Mesendoderm (in vitro differentiated cells): ENCODE measurements around the gene CPEB3.

Source experiments
- DNase-seq: peaks from one replicate; pipeline ENCODE4 v3.0.0; 2013
- H2AK5ac ChIP-seq: 2 replicates; pipeline ENCODE4 v1.6.1; 2013; ENCODE audit warnings: low read length, inconsistent platforms
- H2BK120ac ChIP-seq: 2 replicates; pipeline ENCODE4 v1.6.1; 2013; ENCODE audit warnings: low read depth, mild to moderate bottlenecking, low read length, moderate library complexity, mixed read lengths
- H2BK15ac ChIP-seq: replicated peaks from 2 replicates; pipeline ENCODE4 v1.6.1; 2013; ENCODE audit warnings: low read depth, mild to moderate bottlenecking, moderate library complexity
- H2BK5ac ChIP-seq: 2 replicates; pipeline ENCODE4 v1.6.1; 2013; ENCODE audit warnings: low read length, inconsistent platforms
- H3K18ac ChIP-seq: 2 replicates; pipeline ENCODE4 v1.6.1; 2013; ENCODE audit warnings: mild to moderate bottlenecking, low read length, mixed read lengths
- H3K23ac ChIP-seq: one replicate; pipeline ENCODE4 v1.6.1; 2013; ENCODE audit warnings: low read length
- H3K27ac ChIP-seq: 2 replicates; pipeline ENCODE4 v1.5.1; 2013; ENCODE audit warnings: low read depth, mild to moderate bottlenecking, inconsistent platforms, low read length, moderate library complexity
- H3K27me3 ChIP-seq: 2 replicates; pipeline ENCODE4 v1.6.1; 2013; ENCODE audit warnings: low read length, control low read depth, mild to moderate bottlenecking, inconsistent platforms; ENCODE audit not compliant: insufficient read depth, poor library complexity
- H3K36me3 ChIP-seq: 2 replicates; pipeline ENCODE4 v1.6.1; 2013; ENCODE audit warnings: low read length, inconsistent platforms; ENCODE audit not compliant: control insufficient read depth, insufficient read depth
- H3K4ac ChIP-seq: one replicate; pipeline ENCODE4 v1.6.1; 2013; ENCODE audit warnings: low read depth, mild to moderate bottlenecking, low read length, moderate library complexity
- H3K4me1 ChIP-seq: 2 replicates; pipeline ENCODE4 v1.6.1; 2013; ENCODE audit warnings: low read depth, low read length, inconsistent platforms; ENCODE audit not compliant: control insufficient read depth
- H3K4me2 ChIP-seq: 2 replicates; pipeline ENCODE4 v1.6.1; 2013; ENCODE audit warnings: low read length
- H3K4me3 ChIP-seq: 2 replicates; pipeline ENCODE4 v1.5.1; 2013; ENCODE audit warnings: mild to moderate bottlenecking, low read length
- H3K56ac ChIP-seq: one replicate; pipeline ENCODE4 v1.6.1; 2013; ENCODE audit warnings: low read length
- H3K79me1 ChIP-seq: 2 replicates; pipeline ENCODE4 v1.6.1; 2013; ENCODE audit warnings: low read length, inconsistent platforms
- H3K79me2 ChIP-seq: 2 replicates; pipeline ENCODE4 v1.6.1; 2013; ENCODE audit warnings: mild to moderate bottlenecking, low read length; ENCODE audit not compliant: control insufficient read depth, insufficient read depth
- H3K9ac ChIP-seq: 2 replicates; pipeline ENCODE4 v1.6.1; 2013; ENCODE audit warnings: low read length, inconsistent platforms
- H4K5ac ChIP-seq: one replicate; pipeline ENCODE4 v1.6.1; 2013; ENCODE audit warnings: low read length
- H4K8ac ChIP-seq: one replicate; pipeline ENCODE4 v1.6.1; 2013; ENCODE audit warnings: low read depth, mild to moderate bottlenecking, control low read depth, low read length, moderate library complexity
- WGBS: extraction: QIAGEN DNeasy Blood & Tissue Kit; methylation state at CpG from one replicate; pipeline ENCODE4 v1.1.7; 2013; ENCODE audit warnings: low lambda C conversion rate, missing lambda C conversion rate; ENCODE audit not compliant: insufficient coverage; ENCODE audit errors: extremely low coverage; 5-methylcytosine and 5-hydroxymethylcytosine counted together

The CPEB3 gene

DNA sequence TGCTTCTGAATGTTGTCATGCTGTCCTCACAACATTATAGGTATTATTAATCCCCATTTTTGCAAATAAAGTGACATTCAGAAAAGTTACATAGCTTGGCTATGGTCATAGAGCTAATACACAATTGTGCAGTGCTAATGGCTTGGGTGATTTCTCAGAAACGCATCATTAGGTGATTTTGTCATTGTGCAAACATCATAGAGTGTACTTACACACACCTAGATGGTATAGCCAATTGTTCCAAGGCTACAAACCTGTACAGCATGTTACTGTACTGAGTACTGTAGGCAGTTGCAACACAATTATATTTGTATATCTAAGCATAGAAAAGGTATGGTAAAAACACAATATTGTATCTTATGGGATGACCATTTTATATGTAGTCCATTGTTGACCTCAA lies 276.3 kb downstream of the CPEB3 start:
- Histone ChIP-seq H3K23ac (no peak overlapping the region), H3K4me1 (no peaks in the 10 kb centered on the region), H3K36me3 (no peaks in the 10 kb centered on the region), H3K4ac (no peak overlapping the region), H3K56ac (no peak overlapping the region), H3K4me3 (no peak overlapping the region), H3K4me2 (no peak overlapping the region), H2BK5ac (no peak overlapping the region), H3K9ac (no peak overlapping the region), H3K79me1 (no peaks in the 10 kb centered on the region), H4K5ac (no peak overlapping the region), H2AK5ac (no peak overlapping the region), H3K27me3 (no peaks in the 10 kb centered on the region), H2BK15ac (no peak overlapping the region), H2BK120ac (no peak overlapping the region), H4K8ac (no peak overlapping the region), H3K79me2 (no peaks in the 10 kb centered on the region), H3K18ac (no peak overlapping the region), H3K27ac (no peak overlapping the region)
- WGBS = no CpG with 5 or more reads among the region's 1 CpG
- DNase-seq = no peak

- Histone ChIP-seq H3K4me2 (no peak overlapping the region), H2BK15ac (no peak overlapping the region), H3K36me3 (no peaks in the 10 kb centered on the region), H3K9ac (no peak overlapping the region), H4K5ac (no peak overlapping the region), H3K4me1 (no peaks in the 10 kb centered on the region), H4K8ac (no peak overlapping the region), H3K18ac (no peak overlapping the region), H2AK5ac (no peak overlapping the region), H3K79me2 (no peaks in the 10 kb centered on the region), H3K79me1 (no peaks in the 10 kb centered on the region), H3K27ac (no peak overlapping the region), H2BK120ac (no peak overlapping the region), H3K4me3 (no peak overlapping the region), H3K4ac (no peak overlapping the region), H3K23ac (no peak overlapping the region), H3K56ac (no peak overlapping the region), H3K27me3 (no peaks in the 10 kb centered on the region), H2BK5ac (no peak overlapping the region)
- DNase-seq = peak; percentile 60
- 100% methylated on average over 1 of the region's 2 CpGs for WGBS
Observed at GRCh38 chr10:92011560-92012214, 279.2 kb downstream of the CPEB3 start.

- no peak overlapping the region for H3K4ac ChIP-seq
- no peaks in the 10 kb centered on the region for H3K79me1 ChIP-seq
- H2BK5ac ChIP-seq = no peak overlapping the region
- DNase-seq = peak; percentile 26
- no peak overlapping the region for H3K56ac ChIP-seq
- no peak overlapping the region for H2BK15ac ChIP-seq
- H3K27ac ChIP-seq = no peak overlapping the region
- no peak overlapping the region for H3K4me2 ChIP-seq
- H3K36me3 ChIP-seq = no peaks in the 10 kb centered on the region
- H4K8ac ChIP-seq = no peak overlapping the region
- no peak overlapping the region for H3K18ac ChIP-seq
- H3K4me3 ChIP-seq = no peak overlapping the region
- no peak overlapping the region for H2BK120ac ChIP-seq
- H3K27me3 ChIP-seq = no peaks in the 10 kb centered on the region
- H2AK5ac ChIP-seq = no peak overlapping the region
- no peak overlapping the region for H3K23ac ChIP-seq
- H3K4me1 ChIP-seq = no peaks in the 10 kb centered on the region
- H3K79me2 ChIP-seq = no peaks in the 10 kb centered on the region
- no peak overlapping the region for H4K5ac ChIP-seq
- no peak overlapping the region for H3K9ac ChIP-seq
Observed at GRCh38 chr10:92010047-92010735, 280.7 kb downstream of the CPEB3 start.

- no peaks in the 10 kb centered on the region for H3K36me3 ChIP-seq
Observed at GRCh38 chr10:92009445-92009844, 281.4 kb downstream of the CPEB3 start.

DNA sequence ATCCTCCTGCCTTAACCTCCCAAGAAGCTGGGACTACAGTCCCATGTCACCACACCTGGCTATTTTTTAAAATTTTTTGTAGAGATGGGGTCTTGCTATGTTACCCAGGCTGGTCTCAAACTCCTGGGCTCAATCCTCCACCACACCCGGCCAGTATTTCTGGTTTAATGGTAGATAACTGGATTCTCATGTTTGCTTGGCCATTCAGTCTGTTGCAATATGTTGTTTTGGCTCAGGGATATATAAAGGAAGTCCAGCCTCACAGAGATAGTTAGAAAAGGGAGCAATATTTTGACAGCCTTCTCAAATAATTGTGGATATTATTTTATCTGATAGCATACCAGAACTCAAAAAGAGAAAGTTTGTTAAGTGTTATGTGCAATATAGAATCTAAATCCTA lies 284.9 kb downstream of the CPEB3 start:
- H3K4me3 ChIP-seq = no peak overlapping the region
- H3K56ac ChIP-seq = no peak overlapping the region
- H3K27ac ChIP-seq = no peak overlapping the region
- H4K8ac ChIP-seq = no peak overlapping the region
- no peak for DNase-seq
- no peak overlapping the region for H4K5ac ChIP-seq
- H3K9ac ChIP-seq = no peak overlapping the region
- H3K27me3 ChIP-seq = no peaks in the 10 kb centered on the region
- no peak overlapping the region for H3K4me2 ChIP-seq
- no peak overlapping the region for H2AK5ac ChIP-seq
- no peak overlapping the region for H2BK15ac ChIP-seq
- H3K4ac ChIP-seq = no peak overlapping the region
- H3K18ac ChIP-seq = no peak overlapping the region
- no peaks in the 10 kb centered on the region for H3K79me2 ChIP-seq
- H2BK5ac ChIP-seq = no peak overlapping the region
- no peak overlapping the region for H2BK120ac ChIP-seq
- no peaks in the 10 kb centered on the region for H3K36me3 ChIP-seq
- no CpG with 5 or more reads among the region's 1 CpG for WGBS
- no peak overlapping the region for H3K23ac ChIP-seq
- H3K4me1 ChIP-seq = no peaks in the 10 kb centered on the region
- H3K79me1 ChIP-seq = no peaks in the 10 kb centered on the region

More at GRCh38 chr10:92009445-92009844, 281.4 kb downstream of the CPEB3 start:
- H2BK15ac ChIP-seq = no peak overlapping the region
- DNase-seq = no peak
- H2BK5ac ChIP-seq = no peak overlapping the region
- no peaks in the 10 kb centered on the region for H3K79me1 ChIP-seq
- H2BK120ac ChIP-seq = no peak overlapping the region
- H3K27ac ChIP-seq = no peak overlapping the region
- H3K4me2 ChIP-seq = no peak overlapping the region
- H3K79me2 ChIP-seq = no peaks in the 10 kb centered on the region
- no peaks in the 10 kb centered on the region for H3K27me3 ChIP-seq
- no peak overlapping the region for H3K9ac ChIP-seq
- no peak overlapping the region for H2AK5ac ChIP-seq
- no peak overlapping the region for H4K5ac ChIP-seq
- no peak overlapping the region for H3K18ac ChIP-seq
- no CpG with 5 or more reads among the region's 1 CpG for WGBS
- H3K4ac ChIP-seq = no peak overlapping the region
- H4K8ac ChIP-seq = no peak overlapping the region
- H3K56ac ChIP-seq = no peak overlapping the region
- no peak overlapping the region for H3K4me3 ChIP-seq
- no peak overlapping the region for H3K23ac ChIP-seq
- no peaks in the 10 kb centered on the region for H3K4me1 ChIP-seq

GRCh38 chr10:92003258-92003657 lies 287.6 kb downstream of the CPEB3 start:
- Histone ChIP-seq H3K36me3 (no peaks in the 10 kb centered on the region), H3K56ac (no peak overlapping the region), H4K5ac (no peak overlapping the region), H3K23ac (no peak overlapping the region), H3K79me2 (no peaks in the 10 kb centered on the region), H3K4me3 (no peak overlapping the region), H3K18ac (no peak overlapping the region), H2BK120ac (no peak overlapping the region), H3K79me1 (no peaks in the 10 kb centered on the region), H4K8ac (no peak overlapping the region), H3K4ac (no peak overlapping the region), H3K9ac (no peak overlapping the region), H3K4me1 (no peaks in the 10 kb centered on the region), H3K27me3 (no peaks in the 10 kb centered on the region), H3K4me2 (no peak overlapping the region), H2BK5ac (no peak overlapping the region), H2BK15ac (no peak overlapping the region), H2AK5ac (no peak overlapping the region), H3K27ac (no peak overlapping the region)
- WGBS = no CpG with 5 or more reads among the region's 2 CpGs
- no peak for DNase-seq
